Activated CD4-positive, alpha-beta T cell treated with anti-CD3 and anti-CD28 coated beads, Interleukin-2, Interleukin-4, amounts not matched to agents 100 ng/mL and 50 ng/mL, durations not matched to agents 16 hours and 8 hours (primary cell): ENCODE measurements around the gene NCBP1.
"Not testable (repeated sequence)": the region's sequence is repeated elsewhere in the genome, so short reads cannot be mapped to it uniquely, and the experiment has no call there.

ENCODE experiments used
- DNase-seq: peaks from one replicate; pipeline ENCODE4 v3.0.0-alpha.2; 2020; ENCODE audit warnings: low spot score

Gene NCBP1

GRCh38 chr9:97632985-97633858, at the start of gene NCBP1, which contains the start of gene TSTD2:
Gene NCBP1, plus strand, starts transcription at chr9:97633821. Its CDS starts 61 bp downstream, at chr9:97633882.
Gene TSTD2, minus strand, starts transcription at chr9:97633368. Its CDS starts 5,806 bp downstream, at chr9:97627562.
- DNase-seq: peak; percentile 97

GRCh38 chr9:97584778-97585177, 48.8 kb upstream of the NCBP1 start:
- not testable (repeated sequence) for DNase-seq

GRCh38 chr9:97586909-97587308, 46.7 kb upstream of the NCBP1 start:
- not testable (repeated sequence) for DNase-seq

- DNase-seq: no peak
These were observed 42.1 kb upstream of the NCBP1 start for GRCh38 chr9:97591535-97591934.

- DNase-seq: no peak
These were observed 41.5 kb upstream of the NCBP1 start for GRCh38 chr9:97592126-97592525.

GRCh38 chr9:97593960-97594359, 39.7 kb upstream of the NCBP1 start:
- DNase-seq: no peak

GRCh38 chr9:97594381-97594921, 39.2 kb upstream of the NCBP1 start:
- DNase-seq: no peak

- DNase-seq: no peak
These were observed 36.7 kb upstream of the NCBP1 start for GRCh38 chr9:97596906-97597305.

GRCh38 chr9:97598461-97599288, 34.9 kb upstream of the NCBP1 start:
- DNase-seq: peak; percentile 79

- no peak for DNase-seq
These were observed 34.2 kb upstream of the NCBP1 start for GRCh38 chr9:97599314-97599846.

GRCh38 chr9:97600531-97601227, 32.9 kb upstream of the NCBP1 start:
- DNase-seq: no peak

GRCh38 chr9:97601228-97601898, 32.3 kb upstream of the NCBP1 start:
- DNase-seq: no peak

- no peak for DNase-seq
These were observed 31.2 kb upstream of the NCBP1 start for GRCh38 chr9:97602430-97602829.

GRCh38 chr9:97604901-97605645, 28.5 kb upstream of the NCBP1 start:
- no peak for DNase-seq

GRCh38 chr9:97615439-97616072, 18.1 kb upstream of the NCBP1 start:
- peak; percentile 58 for DNase-seq

GRCh38 chr9:97617939-97618416, 15.6 kb upstream of the NCBP1 start:
- peak; percentile 39 for DNase-seq

GRCh38 chr9:97620063-97620462, 13.6 kb upstream of the NCBP1 start:
- not testable (repeated sequence) for DNase-seq

GRCh38 chr9:97622483-97622882, 11.1 kb upstream of the NCBP1 start:
- DNase-seq: not testable (repeated sequence)

GRCh38 chr9:97623946-97624345, 9.7 kb upstream of the NCBP1 start:
- DNase-seq: no peak

- no peak for DNase-seq
These were observed 8.0 kb upstream of the NCBP1 start for GRCh38 chr9:97625620-97626019.
